Colon (tissue), 2 donors: ENCODE results near the gene PITHD1.
"Not testable (repeated sequence)": the region's sequence is repeated elsewhere in the genome, so short reads cannot be mapped to it uniquely, and the experiment has no call there.

Source experiments
- FAIRE-seq: peaks from 2 replicates; lab custom pipeline; 2012; peaks lifted over from hg19 to GRCh38; lab: Jason Lieb, UNC
- donor health status: control.
- donor health status: control.

Gene PITHD1

DNA sequence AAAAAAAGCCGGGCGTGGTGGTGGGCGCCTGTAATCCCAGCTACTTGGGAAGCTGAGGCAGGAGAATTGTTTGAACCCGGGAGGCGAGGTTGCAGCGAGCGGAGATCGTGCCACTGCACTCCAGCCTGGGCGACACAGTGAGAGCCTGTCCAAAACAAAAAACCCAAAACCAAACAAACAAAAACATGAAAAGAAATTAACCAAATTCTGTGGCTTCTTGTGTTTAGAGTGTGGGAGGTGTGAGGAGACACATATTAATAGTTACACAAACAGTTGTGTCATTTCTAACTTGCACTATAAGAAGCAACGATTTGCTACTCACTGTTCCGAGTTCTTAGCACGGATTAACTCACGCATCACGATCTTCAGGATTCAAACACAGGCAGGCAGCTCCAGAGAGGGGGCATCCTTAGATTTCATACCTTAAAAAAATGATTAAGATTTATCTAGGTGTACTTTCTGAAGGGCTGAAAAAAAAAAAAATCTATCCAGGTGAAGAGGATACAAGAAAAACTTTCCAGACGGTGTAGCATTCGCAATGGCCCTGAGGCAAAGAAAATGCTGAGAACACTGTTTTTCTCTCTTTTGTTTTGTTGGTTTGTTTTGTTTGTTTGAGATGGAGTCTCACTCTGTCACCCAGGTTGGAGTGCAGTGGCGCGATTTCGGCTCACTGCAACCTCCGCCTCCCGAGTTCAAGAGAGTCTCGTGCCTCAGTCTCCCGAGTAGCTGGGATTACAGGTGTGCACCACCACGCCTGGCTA is 47.7 kb downstream of the PITHD1 start:
- no peak for FAIRE-seq

DNA sequence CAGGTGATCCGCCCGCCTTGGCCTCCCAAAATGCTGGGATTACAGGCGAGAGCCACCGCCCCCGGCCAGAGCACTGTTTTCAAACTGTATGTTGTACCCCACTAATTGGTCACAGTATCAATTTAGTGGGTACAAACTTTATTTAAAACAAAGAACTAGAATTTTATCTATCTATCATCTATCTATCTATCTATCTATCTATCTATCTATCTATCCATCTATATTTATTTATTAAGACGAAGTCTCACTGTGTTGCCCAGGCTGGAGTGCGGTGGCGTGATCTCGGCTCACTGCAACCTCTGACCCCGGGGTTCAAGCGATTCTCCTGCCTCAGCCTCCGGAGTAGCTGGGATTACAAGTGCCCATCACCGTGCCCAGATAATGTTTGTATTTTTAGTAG is 48.4 kb downstream of the PITHD1 start:
- FAIRE-seq, result not testable (repeated sequence)

DNA sequence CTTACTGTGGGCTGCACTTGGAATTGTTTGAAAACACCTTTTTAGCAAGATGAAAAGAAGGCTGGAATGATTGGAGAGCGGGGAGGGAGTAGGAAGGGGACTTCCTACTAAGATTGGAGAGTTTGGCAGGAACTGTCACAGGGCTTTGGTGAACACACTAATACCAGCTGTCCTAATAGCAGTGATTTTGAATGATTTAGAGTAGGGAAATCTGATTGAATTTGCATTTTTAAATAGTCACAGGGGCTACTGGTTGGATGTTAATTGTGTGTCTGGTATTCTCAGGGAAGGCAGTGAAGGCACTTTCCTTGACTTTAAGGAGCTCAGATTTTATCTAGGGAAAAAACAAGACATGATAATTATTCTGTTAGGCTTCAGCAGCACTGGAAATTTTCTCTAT is 49.5 kb downstream of the PITHD1 start:
- no peak for FAIRE-seq

GRCh38 chr1:23834156-23834555 is 55.9 kb downstream of the PITHD1 start:
- not testable (repeated sequence) for FAIRE-seq

- no peak for FAIRE-seq
Measured at GRCh38 chr1:23836037-23836436, 57.8 kb downstream of the PITHD1 start.
